Cardiac septum (tissue), 1 donor: ENCODE results near the gene VMAC. TPM values are rescaled to one million over a fixed set of nuclear protein-coding genes. Genes with fewer than 3 reads are reported as not detected.

ENCODE experiments used
- DNase-seq: peaks from one replicate; pipeline ENCODE4 v3.0.0-alpha.2; 2020; ENCODE audit warnings: low spot score
- intact Hi-C: fragments of 100-400 bp; cut with DNase I; formaldehyde crosslinking; loops from one replicate; pipeline ENCODE4 v1.14.0; 2022
- total RNA-seq: library from RNA; stranded (reverse); fragmentation: NEBNext Ultra II Directional; extraction: Animal tissue kit (Norgen Biotek cat#: 25700); gene quantifications from one replicate; pipeline ENCODE4 v1.2.1, GENCODE V29; 2021
- donor health status: DM: no; HTN: no; CAD: no.

VMAC gene
- total RNA-seq, 1 donor from 2014 or later = 2.4 TPM

GRCh38 chr19:5959260-5960004, 54.8 kb downstream of the VMAC start:
- intact Hi-C loops = loop anchor here (5.0 kb wide), 1 partner anchor 132 kb away; no protein-coding TSS in a partner anchor
- DNase-seq = no peak

Other genes starting within 250 kb of the VMAC start
- gene MICOS13, start 224.4 kb upstream of the VMAC start, total RNA-seq = 143 TPM
- gene HSD11B1L, start 223.8 kb upstream of the VMAC start, total RNA-seq = 4.3 TPM
- gene RPL36, start 214.6 kb upstream of the VMAC start, total RNA-seq = 337 TPM
- gene LONP1, start 184.7 kb upstream of the VMAC start, total RNA-seq = 70.8 TPM
- not detected for gene CATSPERD, start 184.2 kb upstream of the VMAC start, total RNA-seq
- 1.3 TPM for gene PRR22, start 120.1 kb upstream of the VMAC start, total RNA-seq
- 21.6 TPM for gene DUS3L, start 113.7 kb upstream of the VMAC start, total RNA-seq
- 23.6 TPM for gene NRTN, start 99.8 kb upstream of the VMAC start, total RNA-seq
- not detected for gene FUT6, start 65.2 kb upstream of the VMAC start, total RNA-seq
- gene FUT3, start 53.4 kb upstream of the VMAC start, total RNA-seq = not detected
- not detected for gene FUT5, start 34.3 kb upstream of the VMAC start, total RNA-seq
- 414 TPM for gene NDUFA11, start 1.1 kb upstream of the VMAC start, total RNA-seq
- gene CAPS, start 9.4 kb downstream of the VMAC start, total RNA-seq = 2.7 TPM
- 49.0 TPM for gene RANBP3, start 73.3 kb downstream of the VMAC start, total RNA-seq
- 4.0 TPM for gene RFX2, start 205.6 kb downstream of the VMAC start, total RNA-seq
- gene ACSBG2, start 230.8 kb downstream of the VMAC start, total RNA-seq = not detected